Ovary (tissue), 3 donors: Measurements from ENCODE around the gene SMIM14.

Experiments
- CTCF ChIP-seq, 3 donors: fragments of 450-650 bp in 2 of 3; fragments of 200-600 bp in 1 of 3; IDR thresholded peaks; one replicate each; pipeline versions ENCODE4 v1.5.1 to v1.8.0; 2016 to 2022; ENCODE audit warnings: antibody characterized with exemption in 3 of 3, mild to moderate bottlenecking in 1 of 3
- EP300 ChIP-seq: sonication (generic); formaldehyde crosslinking; IDR thresholded peaks from one replicate; pipeline ENCODE4 v1.6.1; 2017; ENCODE audit warnings: antibody characterized with exemption
- donor health status: DM: no; HTN: no; CAD: no.

- TF ChIP-seq CTCF (IDR thresholded peaks at IDR 0.05) (no peak), EP300 (no peak)
These were observed 116.6 kb downstream of the SMIM14 start for GRCh38 chr4:39522068-39522467.
